Ishikawa (cell line): ENCODE measurements around the gene HYKK.

ENCODE experiments used
- CEBPB ChIP-seq: IDR thresholded peaks from 2 replicates; pipeline ENCODE4 v1.6.1; 2012
- CREB1 ChIP-seq: IDR thresholded peaks from 2 replicates; pipeline ENCODE4 v1.6.1; 2012; ENCODE audit warnings: low read depth
- EGR1 ChIP-seq: IDR thresholded peaks from 2 replicates; pipeline ENCODE4 v1.6.1; 2012
- EP300 ChIP-seq: IDR thresholded peaks from 2 replicates; pipeline ENCODE4 v1.6.1; 2012; ENCODE audit warnings: borderline replicate concordance
- FOXM1 ChIP-seq: IDR thresholded peaks from 2 replicates; pipeline ENCODE4 v1.6.1; 2012; ENCODE audit warnings: low read depth, borderline replicate concordance
- MAX ChIP-seq: IDR thresholded peaks from 2 replicates; pipeline ENCODE4 v1.6.1; 2012
- NFIC ChIP-seq: IDR thresholded peaks from 2 replicates; pipeline ENCODE4 v1.6.1; 2012
- RAD21 ChIP-seq: IDR thresholded peaks from 2 replicates; pipeline ENCODE4 v1.6.1; 2012; ENCODE audit warnings: low read depth
- REST ChIP-seq: IDR thresholded peaks from 2 replicates; pipeline ENCODE4 v1.6.1; 2012; ENCODE audit warnings: low read depth, mild to moderate bottlenecking
- TAF1 ChIP-seq: IDR thresholded peaks from 2 replicates; pipeline ENCODE4 v1.6.1; 2012; ENCODE audit warnings: low read depth, mild to moderate bottlenecking
- TCF12 ChIP-seq: IDR thresholded peaks from 2 replicates; pipeline ENCODE4 v1.6.1; 2012; ENCODE audit warnings: low read depth
- TEAD4 ChIP-seq: IDR thresholded peaks from 2 replicates; pipeline ENCODE4 v1.6.1; 2012
- USF1 ChIP-seq: IDR thresholded peaks from 2 replicates; pipeline ENCODE4 v1.6.1; 2012
- YY1 ChIP-seq: IDR thresholded peaks from 2 replicates; pipeline ENCODE4 v1.6.1; 2012; ENCODE audit warnings: low read depth
- ZBTB7A ChIP-seq: IDR thresholded peaks from 2 replicates; pipeline ENCODE4 v1.6.1; 2012; ENCODE audit warnings: low read depth

HYKK gene

GRCh38 chr15:78541744-78542034 is 34.3 kb downstream of the HYKK start:
- no peak for TF ChIP-seq ZBTB7A
- TF ChIP-seq REST: no peak
- TF ChIP-seq NFIC: no peak
- TF ChIP-seq CREB1: no peak
- TF ChIP-seq TEAD4: no peak
- no peak for TF ChIP-seq TCF12
- no peak for TF ChIP-seq RAD21
- TF ChIP-seq TAF1: no peak
- no peak for TF ChIP-seq CEBPB
- TF ChIP-seq EGR1: no peak
- no peak for TF ChIP-seq MAX
- TF ChIP-seq USF1: no peak
- no peak for TF ChIP-seq EP300
- TF ChIP-seq FOXM1: no peak

- TF ChIP-seq NFIC (no peak), YY1 (no peak)
Measured at GRCh38 chr15:78542647-78543046, 35.3 kb downstream of the HYKK start.

GRCh38 chr15:78550194-78550593 is 42.8 kb downstream of the HYKK start:
- TF ChIP-seq NFIC (no peak), ZBTB7A (no peak), FOXM1 (no peak), TAF1 (no peak), EGR1 (no peak), REST (no peak), CREB1 (no peak), EP300 (no peak), TCF12 (no peak)

- TF ChIP-seq ZBTB7A (no peak), RAD21 (no peak), YY1 (no peak), MAX (no peak), USF1 (no peak), REST (no peak), FOXM1 (no peak), TCF12 (no peak), TAF1 (no peak), EGR1 (no peak), CEBPB (no peak), TEAD4 (no peak), NFIC (no peak)
Measured at GRCh38 chr15:78550815-78551214, 43.4 kb downstream of the HYKK start.

GRCh38 chr15:78551902-78552301 is 44.5 kb downstream of the HYKK start:
- TF ChIP-seq TCF12 (no peak), CEBPB (no peak)
